GM23248 (cell line): Measurements from ENCODE around the gene KIF9. TPM values are rescaled to one million over a fixed set of nuclear protein-coding genes. Genes with fewer than 3 reads are reported as not detected.
"Not testable (repeated sequence)": the region's sequence is repeated elsewhere in the genome, so short reads cannot be mapped to it uniquely, and the experiment has no call there.

Experiments
- DNase-seq: peaks from one replicate; pipeline ENCODE4 v3.0.0-alpha.2; 2015
- H2AFZ ChIP-seq: fragments of 200-600 bp; sonication (generic); 2 replicates; pipeline ENCODE4 v1.6.1; 2016; ENCODE audit warnings: antibody characterized with exemption
- H3F3A ChIP-seq: fragments of 200-600 bp; sonication (generic); 2 replicates; pipeline ENCODE4 v1.6.1; 2016; ENCODE audit warnings: mild to moderate bottlenecking, antibody characterized with exemption, mixed run types; ENCODE audit not compliant: insufficient read depth
- H3K27ac ChIP-seq: fragments of 200-600 bp; sonication (generic); 2 replicates; pipeline ENCODE4 v1.5.1; 2016; ENCODE audit warnings: mild to moderate bottlenecking
- H3K27me3 ChIP-seq: fragments of 200-600 bp; sonication (generic); replicated peaks from 2 replicates; pipeline ENCODE4 v1.6.1; 2016; ENCODE audit warnings: mild to moderate bottlenecking; ENCODE audit not compliant: insufficient read depth
- H3K36me3 ChIP-seq: fragments of 200-600 bp; sonication (generic); 2 replicates; pipeline ENCODE4 v1.6.1; 2016; ENCODE audit warnings: low read depth, mild to moderate bottlenecking
- H3K4me1 ChIP-seq: fragments of 200-600 bp; sonication (generic); 2 replicates; pipeline ENCODE4 v1.6.1; 2016; ENCODE audit warnings: mild to moderate bottlenecking; ENCODE audit not compliant: insufficient read depth
- H3K4me2 ChIP-seq: fragments of 200-600 bp; sonication (generic); one replicate; pipeline ENCODE4 v1.6.1; 2016; ENCODE audit warnings: mild to moderate bottlenecking; ENCODE audit not compliant: unreplicated experiment
- H3K4me3 ChIP-seq: fragments of 200-600 bp; sonication (generic); 2 replicates; pipeline ENCODE4 v1.5.1; 2016; ENCODE audit warnings: mild to moderate bottlenecking
- H3K79me2 ChIP-seq: fragments of 200-600 bp; sonication (generic); 2 replicates; pipeline ENCODE4 v1.6.1; 2016; ENCODE audit warnings: mild to moderate bottlenecking; ENCODE audit not compliant: insufficient read depth
- H3K9ac ChIP-seq: fragments of 200-600 bp; sonication (generic); 2 replicates; pipeline ENCODE4 v1.6.1; 2016; ENCODE audit warnings: mild to moderate bottlenecking
- H3K9me2 ChIP-seq: fragments of 200-600 bp; sonication (generic); 2 replicates; pipeline ENCODE4 v1.6.1; 2016; ENCODE audit warnings: mixed run types, mild to moderate bottlenecking, moderate library complexity; ENCODE audit not compliant: insufficient read depth
- H3K9me3 ChIP-seq: fragments of 200-600 bp; sonication (generic); one replicate; pipeline ENCODE4 v1.6.1; 2017; ENCODE audit warnings: low read depth
- H4K20me1 ChIP-seq: fragments of 200-600 bp; sonication (generic); 2 replicates; pipeline ENCODE4 v1.6.0; 2016; ENCODE audit not compliant: insufficient read depth
- EZH2 ChIP-seq: fragments of 200-600 bp; sonication (generic); IDR thresholded peaks from 2 replicates; pipeline ENCODE4 v1.6.1; 2018; ENCODE audit warnings: antibody characterized with exemption, mild to moderate bottlenecking; ENCODE audit not compliant: insufficient read depth, poor library complexity, severe bottlenecking
- EZH2phosphoT487 ChIP-seq: fragments of 200-600 bp; sonication (generic); IDR thresholded peaks from 2 replicates; pipeline ENCODE4 v1.6.1; 2018; ENCODE audit warnings: antibody characterized with exemption, moderate library complexity, mild to moderate bottlenecking, low read depth; ENCODE audit not compliant: insufficient read depth
- WGBS, 2 experiments: methylation state at CpG; one replicate each; pipeline ENCODE4 v1.1.6; 2015 to 2017; ENCODE audit warnings: low lambda C conversion rate in 2 of 2, low coverage in 1 of 2; ENCODE audit errors: missing lambda C conversion rate in 2 of 2; 5-methylcytosine and 5-hydroxymethylcytosine counted together
- in situ Hi-C: fragments of 300-500 bp; cut with MboI; formaldehyde crosslinking; loops from 2 replicates; pipeline ENCODE4 v1.15.0; 2020
- polyA plus RNA-seq: library from polyadenylated mRNA; unstranded; fragments of >200 nt; fragmentation: Nextera tagmentation; extraction: Ambion mirVana; gene quantifications from 2 replicates; pipeline ENCODE4 v1.2.1, GENCODE V29; 2016
- small RNA-seq: library from RNA; depleted of rRNA; stranded (forward); fragments of <200 nt; gene quantifications from one replicate; pipeline ENCODE3, GENCODE V24; 2014; ENCODE audit warnings: low read depth, low replicate concordance
- total RNA-seq: library from RNA; depleted of rRNA; stranded (reverse); fragments of >200 nt; shearing (Covaris generic); gene quantifications from 2 replicates; pipeline ENCODE4 v1.2.3, GENCODE V29; 2014; rRNA removed

KIF9 gene
- total and polyA plus RNA-seq, 2 experiments from 2014 or later, result 5.8 to 14.6 TPM

- TF ChIP-seq EZH2 (no peak), EZH2phosphoT487 (no peak)
- no peaks in the 10 kb centered on the region for H3K79me2 ChIP-seq
- DNase-seq, result no peak
These were observed 87.6 kb downstream of the KIF9 start for GRCh38 chr3:47194994-47195393.

GRCh38 chr3:47193871-47194859 is 88.4 kb downstream of the KIF9 start:
- Histone ChIP-seq H3K9me3 (no peaks in the 10 kb centered on the region), H3K9me2 (no peaks in the 10 kb centered on the region), H3K36me3 (no peaks in the 10 kb centered on the region), H3K4me2 (no peak overlapping the region), H3K27me3 (no peaks in the 10 kb centered on the region), H3K79me2 (no peaks in the 10 kb centered on the region), H3K27ac (no peak overlapping the region), H4K20me1 (no peaks in the 10 kb centered on the region), H2AFZ (no peak overlapping the region), H3K4me3 (no peak overlapping the region), H3K4me1 (no peaks in the 10 kb centered on the region), H3F3A (no peaks in the 10 kb centered on the region), H3K9ac (no peak overlapping the region)
- 87 to 91% methylated on average over 4 of the region's 4 CpGs for WGBS, 2 experiments
- DNase-seq, result peak; percentile 41
- in situ Hi-C loops, result no loop called here
- TF ChIP-seq EZH2phosphoT487 (no peak), EZH2 (no peak)

More at GRCh38 chr3:47194994-47195393, 87.6 kb downstream of the KIF9 start:
- Histone ChIP-seq H3K9ac (no peak overlapping the region), H3K9me3 (no peaks in the 10 kb centered on the region), H3K36me3 (no peaks in the 10 kb centered on the region), H3F3A (no peaks in the 10 kb centered on the region), H2AFZ (no peak overlapping the region), H3K27me3 (no peaks in the 10 kb centered on the region), H3K9me2 (no peaks in the 10 kb centered on the region), H3K4me3 (no peak overlapping the region), H4K20me1 (no peaks in the 10 kb centered on the region), H3K27ac (no peak overlapping the region), H3K4me2 (no peak overlapping the region), H3K4me1 (no peaks in the 10 kb centered on the region)
- in situ Hi-C loops, result no loop called here
- WGBS, 2 experiments, result 95 to 96% methylated on average over 2 of the region's 2 CpGs

GRCh38 chr3:47186285-47186684 is 96.3 kb downstream of the KIF9 start:
- DNase-seq, result no peak
- Histone ChIP-seq H3K9me3 (no peaks in the 10 kb centered on the region), H3K4me3 (no peak overlapping the region), H3K79me2 (no peaks in the 10 kb centered on the region), H3K36me3 (no peaks in the 10 kb centered on the region), H3K9ac (no peak overlapping the region), H3K4me1 (no peaks in the 10 kb centered on the region), H3K27me3 (no peaks in the 10 kb centered on the region), H3K4me2 (no peak overlapping the region), H3K27ac (no peak overlapping the region), H2AFZ (no peak overlapping the region), H3F3A (no peaks in the 10 kb centered on the region), H3K9me2 (no peaks in the 10 kb centered on the region), H4K20me1 (no peaks in the 10 kb centered on the region)
- in situ Hi-C loops, result no loop called here
- TF ChIP-seq EZH2 (no peak), EZH2phosphoT487 (no peak)
- WGBS, 2 experiments, result 86 to 100% methylated on average over 2 of the region's 2 CpGs

DNA sequence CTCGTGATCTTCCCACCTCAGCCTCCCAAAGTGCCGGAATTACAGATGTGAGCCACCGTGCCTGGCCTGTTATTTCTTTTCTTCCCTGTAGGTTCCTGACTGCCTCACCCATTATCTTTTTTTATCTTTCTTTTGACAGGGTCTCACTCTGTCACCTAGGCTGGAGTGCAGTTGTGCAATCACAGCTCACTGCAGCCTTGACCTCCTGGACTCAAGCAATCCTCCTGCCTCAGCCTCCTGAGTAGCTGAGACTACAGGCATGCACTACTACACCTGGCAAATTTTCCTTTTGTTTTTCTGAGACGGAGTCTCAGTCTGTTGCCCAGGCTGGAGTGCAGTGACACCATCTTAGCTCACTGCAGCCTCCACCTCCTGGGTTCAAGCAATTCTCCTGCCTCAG is 100.9 kb downstream of the KIF9 start:
- in situ Hi-C loops, H3K4me3 ChIP-seq, H2AFZ ChIP-seq, H3K9me3 ChIP-seq, H3F3A ChIP-seq, H3K9me2 ChIP-seq, H3K4me1 ChIP-seq, DNase-seq, H3K4me2 ChIP-seq, H3K36me3 ChIP-seq, H3K27ac ChIP-seq, H3K9ac ChIP-seq, H3K79me2 ChIP-seq, H3K27me3 ChIP-seq, H4K20me1 ChIP-seq: not testable (repeated sequence)
- 98 to 100% methylated on average over 3 to 4 of the region's 4 CpGs for WGBS, 2 experiments

DNA sequence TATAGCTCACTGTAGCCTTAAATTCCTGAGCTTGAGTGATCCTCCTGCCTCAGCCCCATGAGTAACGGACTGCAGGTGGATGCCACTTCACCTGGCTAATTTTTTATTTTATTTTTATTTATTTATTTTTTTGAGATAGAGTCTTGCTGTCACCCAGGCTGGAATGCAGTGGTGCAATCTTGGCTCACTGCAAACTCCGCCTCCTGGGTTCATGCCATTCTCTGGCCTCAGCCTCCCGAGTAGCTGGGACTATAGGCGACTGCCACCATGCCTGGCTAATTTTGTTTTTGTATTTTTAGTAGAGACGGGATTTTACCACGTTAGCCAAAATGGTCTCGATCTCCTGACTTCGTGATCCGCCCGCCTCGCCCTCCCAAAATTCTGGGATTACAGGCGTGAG is 102.6 kb downstream of the KIF9 start:
- H3K27me3 ChIP-seq, in situ Hi-C loops, H3K9ac ChIP-seq, H3K79me2 ChIP-seq, H3K27ac ChIP-seq, H3K4me2 ChIP-seq, H2AFZ ChIP-seq, H3K4me3 ChIP-seq, DNase-seq, H3K36me3 ChIP-seq, H4K20me1 ChIP-seq, H3K4me1 ChIP-seq, H3K9me3 ChIP-seq, H3F3A ChIP-seq, H3K9me2 ChIP-seq: not testable (repeated sequence)
- WGBS, 2 experiments, result 85 to 86% methylated on average over 12 of the region's 12 CpGs

Small RNA genes within 50 kb of the gene (small RNA-seq; reads per million reads assigned to genes)
- 1.1 reads per million, percentile 48 among the genes with 10 or more reads in this experiment for gene SNORD13P3

Other genes starting within 250 kb of the KIF9 start
- gene SETD2, start 118.7 kb downstream of the KIF9 start, total RNA-seq, result 17.7 and 24.0 TPM in 2 replicates
- gene SETD2, start 118.7 kb downstream of the KIF9 start, polyA plus RNA-seq, result 14.9 and 16.2 TPM in 2 replicates
- 37.0 and 72.3 TPM in 2 replicates for gene KLHL18, start 145 bp upstream of the KIF9 start, total RNA-seq
- gene KLHL18, start 145 bp upstream of the KIF9 start, polyA plus RNA-seq, result 19.4 and 19.5 TPM in 2 replicates
- gene PTPN23, start 98.2 kb upstream of the KIF9 start, total RNA-seq, result 9.0 and 10.9 TPM in 2 replicates
- 12.0 and 14.3 TPM in 2 replicates for gene PTPN23, start 98.2 kb upstream of the KIF9 start, polyA plus RNA-seq
- 70.1 and 91.3 TPM in 2 replicates for gene SCAP, start 193.1 kb upstream of the KIF9 start, total RNA-seq
- gene SCAP, start 193.1 kb upstream of the KIF9 start, polyA plus RNA-seq, result 34.6 and 34.7 TPM in 2 replicates
- 25.7 and 28.6 TPM in 2 replicates for gene ELP6, start 230.9 kb upstream of the KIF9 start, total RNA-seq
- gene ELP6, start 230.9 kb upstream of the KIF9 start, polyA plus RNA-seq, result 34.9 and 36.0 TPM in 2 replicates